Neural progenitor cell (in vitro differentiated cells): Measurements from ENCODE around the gene FSTL5. TPM values are rescaled to one million over a fixed set of nuclear protein-coding genes. Genes with fewer than 3 reads are reported as not detected.

Experiments used
- DNase-seq: peaks from one replicate; pipeline ENCODE4 v3.0.0-alpha.2; 2016; ENCODE audit warnings: low spot score
- H2AFZ ChIP-seq: fragments of 200-600 bp; sonication (generic); replicated peaks from 2 replicates; pipeline ENCODE4 v1.6.1; 2016; ENCODE audit warnings: antibody characterized with exemption
- H3F3A ChIP-seq: fragments of 200-600 bp; sonication (generic); 2 replicates; pipeline ENCODE4 v1.6.1; 2016; ENCODE audit warnings: antibody characterized with exemption, low read depth
- H3K27ac ChIP-seq: fragments of 200-600 bp; sonication (generic); 2 replicates; pipeline ENCODE4 v1.5.1; 2016; ENCODE audit warnings: mild to moderate bottlenecking
- H3K27me3 ChIP-seq: fragments of 200-600 bp; sonication (generic); 2 replicates; pipeline ENCODE4 v1.6.1; 2016; ENCODE audit warnings: mild to moderate bottlenecking, moderate library complexity
- H3K36me3 ChIP-seq: fragments of 200-600 bp; sonication (generic); 2 replicates; pipeline ENCODE4 v1.5.1; 2016
- H3K4me1 ChIP-seq: fragments of 200-600 bp; sonication (generic); 2 replicates; pipeline ENCODE4 v1.6.1; 2016; ENCODE audit warnings: mixed run types
- H3K4me2 ChIP-seq: fragments of 200-600 bp; sonication (generic); 2 replicates; pipeline ENCODE4 v1.6.1; 2016
- H3K4me3 ChIP-seq: fragments of 200-600 bp; sonication (generic); 2 replicates; pipeline ENCODE4 v1.5.1; 2016
- H3K79me2 ChIP-seq: fragments of 200-600 bp; sonication (generic); 2 replicates; pipeline ENCODE4 v1.6.1; 2016; ENCODE audit warnings: low read depth
- H3K9ac ChIP-seq: fragments of 200-600 bp; sonication (generic); 2 replicates; pipeline ENCODE4 v1.6.1; 2016
- H3K9me3 ChIP-seq: fragments of 200-600 bp; sonication (generic); 2 replicates; pipeline ENCODE4 v1.5.1; 2016; ENCODE audit warnings: low read depth
- H4K20me1 ChIP-seq: fragments of 200-600 bp; sonication (generic); 2 replicates; pipeline ENCODE4 v1.6.1; 2016; ENCODE audit warnings: low read depth
- H3K27ac Mint-ChIP-seq: 3 replicates; pipeline ENCODE4 v1.8.0; 2021; ENCODE audit warnings: mixed read lengths
- H3K27me3 Mint-ChIP-seq: 2 replicates; pipeline ENCODE4 v1.8.0; 2022; ENCODE audit warnings: low read depth, mild to moderate bottlenecking, inconsistent platforms, moderate library complexity, mixed read lengths; ENCODE audit not compliant: insufficient read depth
- H3K36me3 Mint-ChIP-seq: 3 replicates; pipeline ENCODE4 v1.8.0; 2021; ENCODE audit warnings: mixed read lengths
- H3K4me1 Mint-ChIP-seq: 3 replicates; pipeline ENCODE4 v1.8.0; 2021; ENCODE audit warnings: mixed read lengths
- H3K4me3 Mint-ChIP-seq: 3 replicates; pipeline ENCODE4 v1.8.0; 2021; ENCODE audit warnings: mild to moderate bottlenecking, moderate library complexity, mixed read lengths
- H3K9me3 Mint-ChIP-seq: 3 replicates; pipeline ENCODE4 v1.8.0; 2020; ENCODE audit warnings: mixed read lengths
- EZH2 ChIP-seq: fragments of 200-600 bp; sonication (generic); IDR thresholded peaks from 2 replicates; pipeline ENCODE4 v1.6.1; 2017; ENCODE audit warnings: antibody characterized with exemption, mild to moderate bottlenecking, moderate library complexity
- EZH2phosphoT487 ChIP-seq: fragments of 200-600 bp; sonication (generic); IDR thresholded peaks from 2 replicates; pipeline ENCODE4 v1.6.1; 2017; ENCODE audit warnings: antibody characterized with exemption
- total RNA-seq: library from RNA; depleted of rRNA; stranded (reverse); fragments of >200 nt; gene quantifications from 2 replicates; pipeline ENCODE4 v1.2.3, GENCODE V29; 2015; ENCODE audit warnings: low replicate concordance
- TF ChIP-seq, protein P1 (sequence below): fragments of 200-600 bp; sonication (generic); IDR thresholded peaks from 2 replicates; pipeline ENCODE4 v1.5.1; 2017; ENCODE audit warnings: antibody characterized with exemption, mild to moderate bottlenecking

FSTL5 gene
- total RNA-seq, 1 donor from 2014 or later, result not detected

DNA sequence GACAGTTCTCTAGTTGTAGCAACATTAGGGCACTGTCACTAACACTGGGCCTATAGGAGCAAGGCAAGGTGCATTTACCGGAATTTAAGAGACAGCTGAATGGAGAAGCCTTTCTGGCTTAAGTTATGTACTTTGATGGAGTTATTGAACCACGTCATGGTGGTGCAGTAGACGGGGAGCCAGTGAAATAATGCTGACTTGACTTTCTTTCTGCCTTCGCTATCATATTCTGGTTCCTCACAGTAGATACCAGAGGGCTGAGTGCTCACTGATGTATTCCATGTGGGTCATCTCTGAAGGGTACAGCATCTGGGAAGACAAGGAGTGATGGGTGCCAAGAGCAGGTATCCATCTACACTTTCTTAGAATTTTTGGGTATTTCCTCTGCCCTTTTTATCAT, 802.8 kb downstream of the FSTL5 start:
- H3K4me1 ChIP-seq, result peaks cover 16% of the 10 kb centered on the region
- no peaks in the 10 kb centered on the region for H3K36me3 Mint-ChIP-seq
- H3K36me3 ChIP-seq, result no peaks in the 10 kb centered on the region
- H3K4me3 Mint-ChIP-seq, result no peak overlapping the region
- no peak overlapping the region for H2AFZ ChIP-seq
- H4K20me1 ChIP-seq, result no peaks in the 10 kb centered on the region
- no peak overlapping the region for H3K27ac Mint-ChIP-seq
- H3K27ac ChIP-seq, result no peak overlapping the region
- TF ChIP-seq EZH2 (no peak), EZH2phosphoT487 (no peak)
- TF ChIP-seq, protein P1, sequence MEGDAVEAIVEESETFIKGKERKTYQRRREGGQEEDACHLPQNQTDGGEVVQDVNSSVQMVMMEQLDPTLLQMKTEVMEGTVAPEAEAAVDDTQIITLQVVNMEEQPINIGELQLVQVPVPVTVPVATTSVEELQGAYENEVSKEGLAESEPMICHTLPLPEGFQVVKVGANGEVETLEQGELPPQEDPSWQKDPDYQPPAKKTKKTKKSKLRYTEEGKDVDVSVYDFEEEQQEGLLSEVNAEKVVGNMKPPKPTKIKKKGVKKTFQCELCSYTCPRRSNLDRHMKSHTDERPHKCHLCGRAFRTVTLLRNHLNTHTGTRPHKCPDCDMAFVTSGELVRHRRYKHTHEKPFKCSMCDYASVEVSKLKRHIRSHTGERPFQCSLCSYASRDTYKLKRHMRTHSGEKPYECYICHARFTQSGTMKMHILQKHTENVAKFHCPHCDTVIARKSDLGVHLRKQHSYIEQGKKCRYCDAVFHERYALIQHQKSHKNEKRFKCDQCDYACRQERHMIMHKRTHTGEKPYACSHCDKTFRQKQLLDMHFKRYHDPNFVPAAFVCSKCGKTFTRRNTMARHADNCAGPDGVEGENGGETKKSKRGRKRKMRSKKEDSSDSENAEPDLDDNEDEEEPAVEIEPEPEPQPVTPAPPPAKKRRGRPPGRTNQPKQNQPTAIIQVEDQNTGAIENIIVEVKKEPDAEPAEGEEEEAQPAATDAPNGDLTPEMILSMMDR, result no peak
- H3K27me3 Mint-ChIP-seq, result no peaks in the 10 kb centered on the region
- H3K9me3 ChIP-seq, result no peaks in the 10 kb centered on the region
- no peaks in the 10 kb centered on the region for H3K27me3 ChIP-seq
- no peaks in the 10 kb centered on the region for H3K79me2 ChIP-seq
- H3K4me3 ChIP-seq, result no peak overlapping the region
- H3K9ac ChIP-seq, result no peak overlapping the region
- no peaks in the 10 kb centered on the region for H3K9me3 Mint-ChIP-seq
- no peaks in the 10 kb centered on the region for H3F3A ChIP-seq
- peaks cover 10% of the 10 kb centered on the region for H3K4me1 Mint-ChIP-seq
- DNase-seq, result no peak
- no peak overlapping the region for H3K4me2 ChIP-seq

DNA sequence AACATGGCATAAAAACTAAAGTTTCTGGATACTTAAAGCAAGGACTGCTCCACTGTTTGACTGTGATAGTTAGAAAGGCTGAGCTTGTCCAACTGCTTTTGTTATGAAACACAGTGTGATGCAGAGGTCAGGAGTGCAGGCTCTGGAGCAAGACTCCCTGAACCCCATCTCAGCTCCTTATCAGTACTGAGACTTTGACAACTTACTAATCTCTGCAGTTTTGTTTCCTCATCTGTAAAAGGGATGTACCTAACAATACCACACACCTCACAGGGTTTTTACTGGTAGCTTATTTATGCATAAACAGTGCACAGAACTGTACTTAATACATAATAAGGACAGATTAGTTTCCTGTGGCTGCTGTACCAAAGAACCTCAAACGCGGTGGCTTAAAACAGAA, 804.3 kb downstream of the FSTL5 start:
- Histone ChIP-seq H3K4me1 (peaks cover 11% of the 10 kb centered on the region), H3K79me2 (no peaks in the 10 kb centered on the region), H3K4me2 (no peak overlapping the region), H4K20me1 (no peaks in the 10 kb centered on the region), H3K27me3 (no peaks in the 10 kb centered on the region), H3K4me3 (no peak overlapping the region), H3K9me3 (no peaks in the 10 kb centered on the region), H3K27ac (no peak overlapping the region), H3K36me3 (no peaks in the 10 kb centered on the region), H3K9ac (no peak overlapping the region), H2AFZ (no peak overlapping the region), H3F3A (no peaks in the 10 kb centered on the region)
- H3K36me3 Mint-ChIP-seq, result no peaks in the 10 kb centered on the region
- no peaks in the 10 kb centered on the region for H3K9me3 Mint-ChIP-seq
- no peak for DNase-seq
- H3K27me3 Mint-ChIP-seq, result no peaks in the 10 kb centered on the region
- H3K4me3 Mint-ChIP-seq, result no peak overlapping the region
- no peak overlapping the region for H3K27ac Mint-ChIP-seq
- peaks cover 6% of the 10 kb centered on the region for H3K4me1 Mint-ChIP-seq
- TF ChIP-seq, protein P1, result no peak
- TF ChIP-seq EZH2 (no peak), EZH2phosphoT487 (no peak)

DNA sequence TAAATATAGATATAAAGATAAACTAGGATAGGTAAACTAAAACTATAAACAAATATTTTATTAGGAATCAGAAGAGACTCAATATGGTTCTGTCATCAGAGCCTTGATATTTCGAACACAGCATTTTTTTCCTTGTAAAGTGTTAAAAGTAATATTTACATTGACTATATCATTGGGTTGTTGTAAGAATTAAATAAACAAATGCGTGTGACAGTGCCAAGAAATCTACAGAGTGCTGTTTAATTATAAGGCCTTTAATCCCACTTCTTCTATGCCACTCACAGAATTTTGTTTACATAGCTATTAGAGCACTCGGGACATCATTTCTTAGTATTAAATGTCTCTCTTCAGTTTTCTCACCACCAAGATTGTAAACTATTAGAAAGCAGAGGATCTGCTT, 807.4 kb downstream of the FSTL5 start:
- Mint-ChIP-seq H3K4me3 (no peak overlapping the region), H3K36me3 (no peaks in the 10 kb centered on the region), H3K9me3 (no peaks in the 10 kb centered on the region), H3K27ac (no peak overlapping the region), H3K27me3 (no peaks in the 10 kb centered on the region), H3K4me1 (no peaks in the 10 kb centered on the region)
- Histone ChIP-seq H3K4me1 (no peaks in the 10 kb centered on the region), H3K27me3 (no peaks in the 10 kb centered on the region), H2AFZ (no peak overlapping the region), H3K36me3 (no peaks in the 10 kb centered on the region), H3K4me2 (no peak overlapping the region), H4K20me1 (no peaks in the 10 kb centered on the region), H3K9me3 (no peaks in the 10 kb centered on the region), H3K79me2 (no peaks in the 10 kb centered on the region), H3F3A (no peaks in the 10 kb centered on the region), H3K9ac (no peak overlapping the region), H3K27ac (no peak overlapping the region), H3K4me3 (no peak overlapping the region)
- TF ChIP-seq EZH2 (no peak), EZH2phosphoT487 (no peak)
- TF ChIP-seq, protein P1, result no peak
- DNase-seq, result no peak
